K562 (cell line): ENCODE measurements around the gene GPR108.

Experiments used
- CHD2 ChIP-seq: IDR thresholded peaks from 2 replicates; pipeline ENCODE4 v1.6.1; 2011; ENCODE audit warnings: low read depth, low read length
- DPF2 ChIP-seq: fragments of 450-650 bp; IDR thresholded peaks from 2 replicates; pipeline ENCODE4 v1.6.1; 2016
- OTX1 ChIP-seq: fragments of 450-650 bp; formaldehyde crosslinking; IDR thresholded peaks from 2 replicates; pipeline ENCODE4 v1.4.0; 2022; ENCODE audit warnings: mild to moderate bottlenecking
- ZBTB7A ChIP-seq: IDR thresholded peaks from 2 replicates; pipeline ENCODE4 v1.6.1; 2011; ENCODE audit warnings: low read depth, mild to moderate bottlenecking, low read length, moderate library complexity, borderline replicate concordance; ENCODE audit not compliant: control insufficient read depth
- TF ChIP-seq, protein P1 (sequence below), 3 experiments: IDR thresholded peaks in 2 of 3; conservative IDR thresholded peaks in 1 of 3; 2 replicates each; pipeline ENCODE4 v1.5.1; 2011 to 2012; ENCODE audit warnings: low read length in 3 of 3, mild to moderate bottlenecking in 3 of 3, control low read depth in 2 of 3, improper control_type of control experiment in 1 of 3, inconsistent platforms in 1 of 3, low read depth in 1 of 3, mixed read lengths in 1 of 3, moderate library complexity in 1 of 3; ENCODE audit not compliant: insufficient read depth in 2 of 3

DNA sequence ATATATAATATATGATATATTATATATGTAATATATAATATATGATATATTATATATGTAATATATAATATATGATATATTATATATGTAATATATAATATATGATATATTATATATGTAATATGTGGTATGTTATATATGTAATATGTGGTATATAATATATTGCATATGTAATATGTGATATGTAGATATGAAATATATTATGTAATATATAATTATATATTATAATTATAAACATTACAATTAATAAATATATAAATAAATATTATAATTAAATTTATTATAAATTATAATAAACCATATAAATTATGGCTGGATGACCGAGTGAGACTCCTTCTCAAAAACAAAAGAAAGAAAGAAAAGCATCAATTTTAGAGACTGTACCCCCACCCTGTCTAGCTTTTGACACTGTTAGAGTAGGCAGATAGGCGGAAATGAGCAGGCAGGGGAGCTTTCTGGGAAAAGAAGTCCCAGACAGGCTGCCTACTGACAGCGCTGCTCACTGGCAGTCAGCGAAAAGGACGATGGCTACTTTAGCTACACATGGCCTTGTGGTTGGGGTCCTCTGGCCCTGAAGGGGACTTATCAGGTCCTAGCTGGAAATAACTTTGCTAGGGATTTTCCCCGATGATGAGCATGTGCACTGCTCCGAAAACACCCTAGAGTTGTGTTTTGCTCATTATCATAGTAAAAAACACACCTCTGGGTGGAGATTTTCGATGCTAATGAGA is 36.6 kb downstream of the GPR108 start:
- TF ChIP-seq CHD2 = no peak
- TF ChIP-seq ZBTB7A = no peak
- TF ChIP-seq OTX1 (CRISPR knock-in tag) = no peak
- TF ChIP-seq, protein P1, sequence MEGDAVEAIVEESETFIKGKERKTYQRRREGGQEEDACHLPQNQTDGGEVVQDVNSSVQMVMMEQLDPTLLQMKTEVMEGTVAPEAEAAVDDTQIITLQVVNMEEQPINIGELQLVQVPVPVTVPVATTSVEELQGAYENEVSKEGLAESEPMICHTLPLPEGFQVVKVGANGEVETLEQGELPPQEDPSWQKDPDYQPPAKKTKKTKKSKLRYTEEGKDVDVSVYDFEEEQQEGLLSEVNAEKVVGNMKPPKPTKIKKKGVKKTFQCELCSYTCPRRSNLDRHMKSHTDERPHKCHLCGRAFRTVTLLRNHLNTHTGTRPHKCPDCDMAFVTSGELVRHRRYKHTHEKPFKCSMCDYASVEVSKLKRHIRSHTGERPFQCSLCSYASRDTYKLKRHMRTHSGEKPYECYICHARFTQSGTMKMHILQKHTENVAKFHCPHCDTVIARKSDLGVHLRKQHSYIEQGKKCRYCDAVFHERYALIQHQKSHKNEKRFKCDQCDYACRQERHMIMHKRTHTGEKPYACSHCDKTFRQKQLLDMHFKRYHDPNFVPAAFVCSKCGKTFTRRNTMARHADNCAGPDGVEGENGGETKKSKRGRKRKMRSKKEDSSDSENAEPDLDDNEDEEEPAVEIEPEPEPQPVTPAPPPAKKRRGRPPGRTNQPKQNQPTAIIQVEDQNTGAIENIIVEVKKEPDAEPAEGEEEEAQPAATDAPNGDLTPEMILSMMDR (IDR thresholded peaks at IDR 0.05 in 2 of 3, conservative IDR thresholded peaks at IDR 0.05 in 1 of 3; ENCODE audit: insufficient read depth in 2 of 3, low read depth in 1 of 3, low read length in 3 of 3) = no peak
- TF ChIP-seq DPF2 = no peak
